GM21515 (cell line): ENCODE data around the gene WDR20.
"Not testable (repeated sequence)": the region's sequence is repeated elsewhere in the genome, so short reads cannot be mapped to it uniquely, and the experiment has no call there.

Experiments
- ATAC-seq: cut with Tn5 transposase; IDR thresholded peaks from one replicate; pipeline ENCODE4 v1.9.1; 2021; ENCODE audit not compliant: unreplicated experiment

Gene WDR20

DNA sequence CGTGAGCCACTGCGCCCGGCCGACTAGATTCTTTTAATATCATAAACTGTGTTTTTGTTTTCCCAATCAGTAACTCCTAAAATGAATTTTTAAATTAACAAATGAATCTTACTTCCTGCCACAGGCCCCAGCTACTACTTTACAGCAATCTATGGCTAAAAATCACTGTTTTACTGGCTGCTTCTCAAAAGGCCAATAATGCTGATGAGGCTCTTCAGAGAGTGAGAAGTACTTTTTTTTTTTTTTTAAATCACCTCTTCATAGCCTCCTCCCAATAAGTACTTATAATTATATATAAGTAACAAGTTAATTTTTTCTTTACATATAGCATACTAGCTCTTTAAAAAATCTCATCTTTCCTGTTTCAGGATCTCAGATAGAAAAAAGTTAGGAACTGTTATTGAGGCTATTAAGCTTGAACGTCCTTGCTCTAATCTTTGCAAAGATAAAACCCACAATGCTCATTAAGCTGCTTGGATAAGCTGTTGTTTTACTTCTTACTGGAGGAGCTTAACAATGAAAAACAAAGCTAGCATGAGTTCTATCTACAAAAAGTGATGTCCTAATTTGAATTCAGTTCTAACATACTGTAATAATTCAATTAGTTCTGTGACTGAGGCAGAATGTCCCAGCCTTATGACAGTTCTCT lies 12.8 kb upstream of the WDR20 start:
- ATAC-seq = no peak

DNA sequence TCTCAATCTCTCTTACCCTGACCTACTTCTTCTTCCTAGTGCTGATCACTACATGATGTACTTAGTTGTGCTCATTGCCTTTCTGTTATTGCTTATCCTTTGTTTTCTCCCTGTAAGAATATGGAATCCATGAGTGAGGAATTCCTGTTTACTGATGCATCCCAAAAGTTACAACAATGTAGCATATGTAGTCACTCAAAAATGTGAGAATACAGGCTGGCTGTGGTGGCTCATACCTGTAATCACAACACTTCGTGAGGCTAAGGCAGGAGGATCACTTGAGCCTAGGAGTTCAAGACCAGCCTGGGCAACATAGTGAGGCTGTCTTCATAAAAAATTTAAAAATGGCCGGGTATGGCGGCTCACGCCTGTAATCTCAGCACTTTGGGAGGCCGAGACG lies 8.0 kb upstream of the WDR20 start:
- ATAC-seq = no peak

- not testable (repeated sequence) for ATAC-seq
These were observed 5.7 kb upstream of the WDR20 start for GRCh38 chr14:102134021-102134420.

DNA sequence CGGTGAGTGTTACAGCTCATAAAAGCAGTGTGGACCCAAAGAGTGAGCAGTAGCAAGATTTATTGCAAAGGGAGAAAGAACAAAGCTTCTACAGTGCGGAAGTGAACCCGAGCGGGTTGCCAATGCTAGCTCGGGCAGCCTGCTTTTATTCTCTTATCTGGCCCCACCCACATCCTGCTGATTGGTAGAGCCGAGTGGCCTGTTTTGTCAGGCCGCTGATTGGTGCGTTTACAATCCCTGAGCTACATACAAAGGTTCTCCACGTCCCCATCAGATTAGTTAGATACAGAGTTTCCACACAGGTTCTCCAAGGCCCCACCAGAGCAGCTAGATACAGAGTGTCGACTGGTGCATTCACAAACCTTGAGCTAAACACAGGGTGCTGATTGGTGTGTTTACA lies 5.0 kb upstream of the WDR20 start:
- ATAC-seq = not testable (repeated sequence)

DNA sequence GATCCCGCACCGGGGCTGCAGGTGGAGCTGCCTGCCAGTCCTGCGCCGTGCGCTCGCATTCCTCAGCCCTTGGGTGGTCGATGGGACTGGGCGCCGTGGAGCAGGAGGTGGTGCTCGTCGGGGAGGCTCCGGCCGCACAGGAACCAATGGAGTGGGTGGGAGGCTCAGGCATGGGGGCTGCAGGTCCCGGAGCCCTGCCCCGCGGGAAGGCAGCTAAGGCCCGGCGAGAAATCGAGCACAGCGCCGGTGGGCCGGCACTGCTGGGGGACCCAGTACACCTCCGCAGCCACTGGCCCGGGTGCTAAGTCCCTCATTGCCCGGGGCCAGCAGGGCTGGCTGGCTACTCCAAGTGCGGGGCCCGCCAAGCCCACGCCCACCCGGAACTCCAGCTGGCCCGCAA lies 4.2 kb upstream of the WDR20 start:
- ATAC-seq = not testable (repeated sequence)

- no peak for ATAC-seq
These were observed 1.2 kb upstream of the WDR20 start for GRCh38 chr14:102138535-102138934.

- no peak for ATAC-seq
These were observed 774 bp upstream of the WDR20 start for GRCh38 chr14:102138961-102139285.

- ATAC-seq = peak; percentile 12
These were observed 491 bp downstream of the WDR20 start for GRCh38 chr14:102140027-102140749.

GRCh38 chr14:102140750-102141145 lies 1.1 kb downstream of the WDR20 start:
- no peak for ATAC-seq

GRCh38 chr14:102141797-102142196 lies 2.1 kb downstream of the WDR20 start:
- ATAC-seq = no peak

DNA sequence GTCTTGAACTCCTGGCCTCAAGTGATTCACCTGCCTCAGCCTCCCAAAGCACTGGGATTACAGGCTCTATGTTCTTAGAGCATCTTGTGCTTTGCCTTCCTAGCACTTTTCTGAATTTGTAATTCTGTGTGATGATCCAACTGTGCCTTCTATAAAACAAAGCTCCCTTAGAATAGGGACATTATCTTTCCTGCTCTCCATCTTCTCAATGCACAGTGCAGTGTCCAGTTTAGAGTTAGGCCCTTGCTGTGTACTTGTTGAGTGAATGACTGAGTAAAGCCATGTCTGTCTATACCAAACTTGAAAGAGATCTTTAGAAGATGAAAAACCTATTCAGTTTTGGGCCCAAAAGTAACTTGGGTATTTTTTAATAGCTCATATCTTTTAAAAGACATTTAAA lies 5.2 kb downstream of the WDR20 start:
- no peak for ATAC-seq

GRCh38 chr14:102145395-102145794 lies 5.7 kb downstream of the WDR20 start:
- ATAC-seq = no peak

- ATAC-seq = no peak
These were observed 6.7 kb downstream of the WDR20 start for GRCh38 chr14:102146423-102146822.

GRCh38 chr14:102150083-102150482 lies 10.4 kb downstream of the WDR20 start:
- no peak for ATAC-seq

DNA sequence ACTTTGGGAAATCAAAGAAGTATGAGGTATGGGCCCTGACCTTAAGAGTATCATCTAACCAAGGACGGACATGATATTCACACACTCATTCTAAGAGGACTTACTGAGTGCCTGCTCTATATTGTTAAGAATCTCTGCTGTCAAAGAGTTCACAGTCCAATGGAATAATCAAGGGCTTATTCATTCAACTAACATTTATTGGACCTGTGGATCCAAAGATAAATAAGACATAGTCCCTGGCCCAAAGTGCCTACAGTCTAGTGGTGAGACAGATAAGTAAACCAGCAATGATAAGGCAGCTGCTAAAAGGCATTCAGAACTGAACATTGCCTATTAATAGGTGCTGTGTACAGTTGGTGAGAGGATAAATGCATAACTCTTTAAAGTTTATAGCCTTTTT lies 11.0 kb downstream of the WDR20 start:
- ATAC-seq = no peak

GRCh38 chr14:102151411-102151810 lies 11.7 kb downstream of the WDR20 start:
- not testable (repeated sequence) for ATAC-seq

- ATAC-seq = no peak
These were observed 14.4 kb downstream of the WDR20 start for GRCh38 chr14:102154121-102154520.

DNA sequence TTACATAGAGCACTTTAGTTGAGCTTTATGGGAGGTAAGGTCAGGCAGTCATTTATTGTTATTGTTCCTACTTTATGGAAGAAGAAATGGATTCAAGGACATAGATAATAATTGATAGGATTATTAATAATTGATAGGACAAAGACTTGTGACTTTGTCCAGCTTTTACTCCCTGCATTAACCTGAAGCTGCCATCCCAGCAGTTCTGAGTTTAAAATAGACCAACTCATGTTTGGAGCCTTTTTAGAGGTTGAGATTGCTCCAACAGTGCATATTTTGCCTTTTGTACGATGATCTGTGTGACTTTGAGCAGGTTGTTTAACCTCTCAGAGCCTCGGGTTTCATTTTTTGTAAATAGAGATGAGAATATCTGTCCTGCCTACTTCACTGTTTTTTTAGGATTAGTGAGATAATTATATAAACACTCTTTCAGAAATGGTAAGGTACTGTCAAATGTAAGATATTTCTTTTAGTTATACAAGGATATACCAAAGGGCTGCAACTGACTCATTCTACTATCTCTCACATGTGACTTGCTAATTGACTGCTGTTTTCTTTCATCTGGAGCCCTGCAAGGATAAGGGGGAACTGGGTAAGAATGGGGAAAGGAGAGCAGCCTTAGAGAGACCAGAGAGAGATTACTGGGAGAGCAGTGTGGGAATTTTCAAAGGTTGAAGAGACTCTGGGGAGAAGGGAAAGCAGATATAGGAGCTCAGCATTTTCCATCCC lies 15.3 kb downstream of the WDR20 start:
- ATAC-seq = no peak

GRCh38 chr14:102157346-102157745 lies 17.6 kb downstream of the WDR20 start:
- ATAC-seq = no peak

GRCh38 chr14:102158797-102159196 lies 19.1 kb downstream of the WDR20 start:
- ATAC-seq = no peak

GRCh38 chr14:102159841-102160240 lies 20.1 kb downstream of the WDR20 start:
- no peak for ATAC-seq

DNA sequence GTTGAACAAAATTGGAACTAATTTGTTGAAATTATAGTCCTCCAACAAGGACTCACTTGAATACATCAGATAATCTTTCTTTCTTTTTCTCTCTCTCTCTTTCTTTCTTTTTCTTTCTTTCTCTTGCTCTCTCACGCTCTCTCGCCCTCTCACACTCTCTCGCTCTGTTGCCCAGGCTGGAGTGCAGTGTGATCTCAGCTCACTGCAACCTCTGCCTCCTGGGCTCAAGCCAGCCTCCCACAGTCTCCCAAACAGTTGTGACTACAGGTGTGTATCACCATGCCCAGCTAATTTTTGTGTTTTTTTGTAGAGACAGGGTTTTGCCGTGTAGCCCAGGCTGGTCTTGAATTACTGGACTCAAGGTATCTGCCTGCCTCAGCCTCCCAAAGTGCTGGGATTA lies 22.8 kb downstream of the WDR20 start:
- ATAC-seq = no peak
